Measurements from ENCODE around the gene RAPGEF2.
A peak's percentile ranks its signal among the peaks of the same experiment; 100 is the strongest.

RAPGEF2 gene

GRCh38 chr4:159264057-159264456 lies 161.2 kb downstream of the RAPGEF2 start:
- no peak for ATAC-seq
- TF ChIP-seq, protein P1, sequence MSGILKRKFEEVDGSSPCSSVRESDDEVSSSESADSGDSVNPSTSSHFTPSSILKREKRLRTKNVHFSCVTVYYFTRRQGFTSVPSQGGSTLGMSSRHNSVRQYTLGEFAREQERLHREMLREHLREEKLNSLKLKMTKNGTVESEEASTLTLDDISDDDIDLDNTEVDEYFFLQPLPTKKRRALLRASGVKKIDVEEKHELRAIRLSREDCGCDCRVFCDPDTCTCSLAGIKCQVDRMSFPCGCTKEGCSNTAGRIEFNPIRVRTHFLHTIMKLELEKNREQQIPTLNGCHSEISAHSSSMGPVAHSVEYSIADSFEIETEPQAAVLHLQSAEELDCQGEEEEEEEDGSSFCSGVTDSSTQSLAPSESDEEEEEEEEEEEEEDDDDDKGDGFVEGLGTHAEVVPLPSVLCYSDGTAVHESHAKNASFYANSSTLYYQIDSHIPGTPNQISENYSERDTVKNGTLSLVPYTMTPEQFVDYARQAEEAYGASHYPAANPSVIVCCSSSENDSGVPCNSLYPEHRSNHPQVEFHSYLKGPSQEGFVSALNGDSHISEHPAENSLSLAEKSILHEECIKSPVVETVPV (CRISPR knock-in tag; IDR thresholded peaks at IDR 0.05) = no peak
- TF ChIP-seq RARB (CRISPR knock-in tag; IDR thresholded peaks at IDR 0.05) (no peak), ZNF565 (CRISPR knock-in tag; conservative IDR thresholded peaks at IDR 0.05; ENCODE audit: low read depth) (no peak), BACH2 (CRISPR knock-in tag; IDR thresholded peaks at IDR 0.05; ENCODE audit: borderline replicate concordance) (no peak), OSR1 (CRISPR knock-in tag; IDR thresholded peaks at IDR 0.05) (no peak), ZFP3 (CRISPR knock-in tag; IDR thresholded peaks at IDR 0.05) (no peak), ISL1 (CRISPR knock-in tag; IDR thresholded peaks at IDR 0.05) (no peak), TOX (CRISPR knock-in tag; IDR thresholded peaks at IDR 0.05; ENCODE audit: borderline replicate concordance) (no peak), POU6F1 (CRISPR knock-in tag; IDR thresholded peaks at IDR 0.05; ENCODE audit: borderline replicate concordance, low read depth) (no peak), SNAI2 (CRISPR knock-in tag; IDR thresholded peaks at IDR 0.05) (no peak), ESRRG (CRISPR knock-in tag; IDR thresholded peaks at IDR 0.05) (no peak), TCF4 (CRISPR knock-in tag; IDR thresholded peaks at IDR 0.05; ENCODE audit: borderline replicate concordance) (no peak), CSDC2 (CRISPR knock-in tag; IDR thresholded peaks at IDR 0.05) (no peak), ZNF70 (CRISPR knock-in tag; IDR thresholded peaks at IDR 0.05) (no peak), PPARA (CRISPR knock-in tag; IDR thresholded peaks at IDR 0.05; ENCODE audit: borderline replicate concordance) (no peak), GLIS3 (CRISPR knock-in tag; IDR thresholded peaks at IDR 0.05) (no peak)
- TF ChIP-seq, protein P2, sequence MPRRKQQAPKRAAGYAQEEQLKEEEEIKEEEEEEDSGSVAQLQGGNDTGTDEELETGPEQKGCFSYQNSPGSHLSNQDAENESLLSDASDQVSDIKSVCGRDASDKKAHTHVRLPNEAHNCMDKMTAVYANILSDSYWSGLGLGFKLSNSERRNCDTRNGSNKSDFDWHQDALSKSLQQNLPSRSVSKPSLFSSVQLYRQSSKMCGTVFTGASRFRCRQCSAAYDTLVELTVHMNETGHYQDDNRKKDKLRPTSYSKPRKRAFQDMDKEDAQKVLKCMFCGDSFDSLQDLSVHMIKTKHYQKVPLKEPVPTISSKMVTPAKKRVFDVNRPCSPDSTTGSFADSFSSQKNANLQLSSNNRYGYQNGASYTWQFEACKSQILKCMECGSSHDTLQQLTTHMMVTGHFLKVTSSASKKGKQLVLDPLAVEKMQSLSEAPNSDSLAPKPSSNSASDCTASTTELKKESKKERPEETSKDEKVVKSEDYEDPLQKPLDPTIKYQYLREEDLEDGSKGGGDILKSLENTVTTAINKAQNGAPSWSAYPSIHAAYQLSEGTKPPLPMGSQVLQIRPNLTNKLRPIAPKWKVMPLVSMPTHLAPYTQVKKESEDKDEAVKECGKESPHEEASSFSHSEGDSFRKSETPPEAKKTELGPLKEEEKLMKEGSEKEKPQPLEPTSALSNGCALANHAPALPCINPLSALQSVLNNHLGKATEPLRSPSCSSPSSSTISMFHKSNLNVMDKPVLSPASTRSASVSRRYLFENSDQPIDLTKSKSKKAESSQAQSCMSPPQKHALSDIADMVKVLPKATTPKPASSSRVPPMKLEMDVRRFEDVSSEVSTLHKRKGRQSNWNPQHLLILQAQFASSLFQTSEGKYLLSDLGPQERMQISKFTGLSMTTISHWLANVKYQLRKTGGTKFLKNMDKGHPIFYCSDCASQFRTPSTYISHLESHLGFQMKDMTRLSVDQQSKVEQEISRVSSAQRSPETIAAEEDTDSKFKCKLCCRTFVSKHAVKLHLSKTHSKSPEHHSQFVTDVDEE (CRISPR knock-in tag; IDR thresholded peaks at IDR 0.05) = no peak

GRCh38 chr4:159266981-159267868 lies 164.3 kb downstream of the RAPGEF2 start:
- TF ChIP-seq ESRRG (CRISPR knock-in tag; IDR thresholded peaks at IDR 0.05) (no peak), GLIS3 (CRISPR knock-in tag; IDR thresholded peaks at IDR 0.05) (no peak), PPARA (CRISPR knock-in tag; IDR thresholded peaks at IDR 0.05; ENCODE audit: borderline replicate concordance) (no peak), ZNF70 (CRISPR knock-in tag; IDR thresholded peaks at IDR 0.05) (no peak), ZFP30 (CRISPR knock-in tag; IDR thresholded peaks at IDR 0.05) (no peak), TCF4 (CRISPR knock-in tag; IDR thresholded peaks at IDR 0.05; ENCODE audit: borderline replicate concordance) (peak; percentile 77; the same call in 1 of the 2 replicates), PATZ1 (CRISPR knock-in tag; IDR thresholded peaks at IDR 0.05; ENCODE audit: borderline replicate concordance) (no peak), CREB5 (CRISPR knock-in tag; IDR thresholded peaks at IDR 0.05; ENCODE audit: low read depth) (no peak), BACH2 (CRISPR knock-in tag; IDR thresholded peaks at IDR 0.05; ENCODE audit: borderline replicate concordance) (no peak), ZC3H10 (CRISPR knock-in tag; IDR thresholded peaks at IDR 0.05) (no peak), ZFP3 (CRISPR knock-in tag; IDR thresholded peaks at IDR 0.05) (no peak), CSDC2 (CRISPR knock-in tag; IDR thresholded peaks at IDR 0.05) (no peak), POU6F1 (CRISPR knock-in tag; IDR thresholded peaks at IDR 0.05; ENCODE audit: borderline replicate concordance, low read depth) (no peak), OSR1 (CRISPR knock-in tag; IDR thresholded peaks at IDR 0.05) (no peak), ISL1 (CRISPR knock-in tag; IDR thresholded peaks at IDR 0.05) (peak; percentile 66), RARB (CRISPR knock-in tag; IDR thresholded peaks at IDR 0.05) (no peak), TOX (CRISPR knock-in tag; IDR thresholded peaks at IDR 0.05; ENCODE audit: borderline replicate concordance) (no peak)
- TF ChIP-seq, protein P2 (CRISPR knock-in tag; IDR thresholded peaks at IDR 0.05) = peak; percentile 95
- peak; percentile 70 for ATAC-seq
